ENCODE measurements around the gene NSD2.

The NSD2 gene

DNA sequence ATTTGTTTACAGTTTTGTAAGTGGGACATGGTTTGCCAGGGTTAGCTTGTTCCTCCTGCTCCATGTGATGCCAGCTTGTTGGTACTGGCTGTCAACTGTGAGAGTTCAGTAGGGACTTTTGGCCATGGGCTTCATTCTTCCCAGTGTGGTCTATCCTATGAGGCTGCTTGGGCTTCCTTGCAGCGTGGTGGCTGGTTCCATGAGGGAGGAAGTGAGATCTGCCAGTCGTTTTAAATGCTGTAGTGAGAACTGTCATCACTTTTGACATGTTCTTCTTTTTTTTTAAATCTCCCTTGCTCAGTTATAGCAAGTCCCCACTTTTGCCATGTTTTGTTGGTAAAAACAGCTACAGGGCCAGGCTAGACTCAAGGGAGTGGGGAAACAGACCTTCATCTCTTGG is 15.9 kb downstream of the NSD2 start:
- Histone ChIP-seq H3K4me3 (ENCODE audit: low read depth in 1 of 2, low read length in 2 of 2) (no peak overlapping the region), H3K36me3 (ENCODE audit: insufficient read depth, low read length) (no peaks in the 10 kb centered on the region), H3K9me3 (ENCODE audit: low read length) (no peaks in the 10 kb centered on the region), H3K27ac (ENCODE audit: low read depth, low read length) (no peak overlapping the region), H3K4me1 (ENCODE audit: insufficient read depth, low read length) (no peaks in the 10 kb centered on the region), H3K27me3 (ENCODE audit: control insufficient read depth in 1 of 2, insufficient read depth in 2 of 2, low read length in 2 of 2) (no peaks in the 10 kb centered on the region), H3K9ac (ENCODE audit: low read length) (no peak overlapping the region)

- no peaks in the 10 kb centered on the region for H3K4me1 ChIP-seq (ENCODE audit: insufficient read depth, low read length)
- H3K4me3 ChIP-seq (ENCODE audit: low read depth in 1 of 2, low read length in 2 of 2), result no peak overlapping the region
- no peak overlapping the region for H3K27ac ChIP-seq (ENCODE audit: low read depth, low read length)
- H3K9me3 ChIP-seq (ENCODE audit: low read length), result no peaks in the 10 kb centered on the region
- H3K36me3 ChIP-seq (ENCODE audit: insufficient read depth, low read length), result no peaks in the 10 kb centered on the region
- no peaks in the 10 kb centered on the region for H3K27me3 ChIP-seq (ENCODE audit: control insufficient read depth in 1 of 2, insufficient read depth in 2 of 2, low read length in 2 of 2)
- H3K9ac ChIP-seq (ENCODE audit: low read length), result no peak overlapping the region
These were observed 19.9 kb downstream of the NSD2 start for GRCh38 chr4:1890979-1891570.

- Histone ChIP-seq H3K4me3 (ENCODE audit: low read depth in 1 of 2, low read length in 2 of 2) (no peak overlapping the region), H3K9me3 (ENCODE audit: low read length) (no peaks in the 10 kb centered on the region), H3K36me3 (ENCODE audit: insufficient read depth, low read length) (peaks cover 3% of the 10 kb centered on the region), H3K27ac (ENCODE audit: low read depth, low read length) (no peak overlapping the region), H3K27me3 (ENCODE audit: control insufficient read depth in 1 of 2, insufficient read depth in 2 of 2, low read length in 2 of 2) (no peaks in the 10 kb centered on the region), H3K4me1 (ENCODE audit: insufficient read depth, low read length) (no peaks in the 10 kb centered on the region), H3K9ac (ENCODE audit: low read length) (no peak overlapping the region)
These were observed 24.9 kb downstream of the NSD2 start for GRCh38 chr4:1895971-1896657.

- H3K27ac ChIP-seq (ENCODE audit: low read depth, low read length), result no peak overlapping the region
- H3K9ac ChIP-seq (ENCODE audit: low read length), result no peak overlapping the region
- H3K36me3 ChIP-seq (ENCODE audit: insufficient read depth, low read length), result peaks cover 9% of the 10 kb centered on the region
- no peak overlapping the region for H3K4me3 ChIP-seq (ENCODE audit: low read depth in 1 of 2, low read length in 2 of 2)
- no peaks in the 10 kb centered on the region for H3K9me3 ChIP-seq (ENCODE audit: low read length)
- H3K4me1 ChIP-seq (ENCODE audit: insufficient read depth, low read length), result no peaks in the 10 kb centered on the region
- H3K27me3 ChIP-seq (ENCODE audit: control insufficient read depth in 1 of 2, insufficient read depth in 2 of 2, low read length in 2 of 2), result no peaks in the 10 kb centered on the region
These were observed 25.4 kb downstream of the NSD2 start for GRCh38 chr4:1896658-1896991.

DNA sequence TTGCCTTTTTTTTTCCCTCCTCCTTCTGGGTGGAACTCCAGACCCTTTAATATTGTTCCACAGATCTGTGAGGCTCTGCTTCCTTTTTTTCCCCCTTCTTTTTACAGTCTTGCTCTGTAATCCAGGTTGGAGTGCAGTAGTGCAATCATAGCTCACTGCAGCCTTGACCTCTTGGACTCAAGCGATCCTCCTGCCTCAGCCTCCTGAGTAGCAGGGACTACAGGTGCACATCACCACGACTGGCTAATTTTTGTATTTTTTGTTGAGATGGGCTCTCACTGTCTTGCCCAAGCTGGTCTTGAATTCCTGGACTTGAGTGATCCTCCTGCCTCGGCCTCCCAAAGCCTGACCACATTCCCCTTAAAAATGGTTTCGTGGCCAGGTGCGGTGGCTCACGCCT is 26.8 kb downstream of the NSD2 start:
- Histone ChIP-seq H3K4me3 (ENCODE audit: low read depth in 1 of 2, low read length in 2 of 2) (no peak overlapping the region), H3K27ac (ENCODE audit: low read depth, low read length) (no peak overlapping the region), H3K27me3 (ENCODE audit: control insufficient read depth in 1 of 2, insufficient read depth in 2 of 2, low read length in 2 of 2) (no peaks in the 10 kb centered on the region), H3K4me1 (ENCODE audit: insufficient read depth, low read length) (no peaks in the 10 kb centered on the region), H3K9ac (ENCODE audit: low read length) (no peak overlapping the region), H3K36me3 (ENCODE audit: insufficient read depth, low read length) (peaks cover 12% of the 10 kb centered on the region), H3K9me3 (ENCODE audit: low read length) (no peaks in the 10 kb centered on the region)

- Histone ChIP-seq H3K9me3 (ENCODE audit: low read length) (no peaks in the 10 kb centered on the region), H3K36me3 (ENCODE audit: insufficient read depth, low read length) (peaks cover 17% of the 10 kb centered on the region), H3K27me3 (ENCODE audit: control insufficient read depth in 1 of 2, insufficient read depth in 2 of 2, low read length in 2 of 2) (no peaks in the 10 kb centered on the region), H3K4me3 (ENCODE audit: low read depth in 1 of 2, low read length in 2 of 2) (no peak overlapping the region), H3K4me1 (ENCODE audit: insufficient read depth, low read length) (no peaks in the 10 kb centered on the region), H3K27ac (ENCODE audit: low read depth, low read length) (no peak overlapping the region), H3K9ac (ENCODE audit: low read length) (no peak overlapping the region)
These were observed 27.5 kb downstream of the NSD2 start for GRCh38 chr4:1898681-1899080.

GRCh38 chr4:1899149-1900086 is 28.2 kb downstream of the NSD2 start:
- no peaks in the 10 kb centered on the region for H3K9me3 ChIP-seq (ENCODE audit: low read length)
- no peak overlapping the region for H3K27ac ChIP-seq (ENCODE audit: low read depth, low read length)
- no peak overlapping the region for H3K4me3 ChIP-seq (ENCODE audit: low read depth in 1 of 2, low read length in 2 of 2)
- H3K4me1 ChIP-seq (ENCODE audit: insufficient read depth, low read length), result no peaks in the 10 kb centered on the region
- H3K36me3 ChIP-seq (ENCODE audit: insufficient read depth, low read length), result peaks cover 17% of the 10 kb centered on the region
- H3K9ac ChIP-seq (ENCODE audit: low read length), result no peak overlapping the region
- no peaks in the 10 kb centered on the region for H3K27me3 ChIP-seq (ENCODE audit: control insufficient read depth in 1 of 2, insufficient read depth in 2 of 2, low read length in 2 of 2)

GRCh38 chr4:1900087-1900433 is 28.9 kb downstream of the NSD2 start:
- H3K36me3 ChIP-seq (ENCODE audit: insufficient read depth, low read length), result peaks cover 17% of the 10 kb centered on the region

GRCh38 chr4:1900624-1901023 is 29.4 kb downstream of the NSD2 start:
- Histone ChIP-seq H3K4me1 (ENCODE audit: insufficient read depth, low read length) (no peaks in the 10 kb centered on the region), H3K4me3 (ENCODE audit: low read depth in 1 of 2, low read length in 2 of 2) (no peak overlapping the region), H3K36me3 (ENCODE audit: insufficient read depth, low read length) (peaks cover 23% of the 10 kb centered on the region), H3K27me3 (ENCODE audit: control insufficient read depth in 1 of 2, insufficient read depth in 2 of 2, low read length in 2 of 2) (no peaks in the 10 kb centered on the region), H3K27ac (ENCODE audit: low read depth, low read length) (no peak overlapping the region), H3K9ac (ENCODE audit: low read length) (no peak overlapping the region), H3K9me3 (ENCODE audit: low read length) (no peaks in the 10 kb centered on the region)

More at GRCh38 chr4:1900087-1900433, 28.9 kb downstream of the NSD2 start:
- Histone ChIP-seq H3K4me1 (ENCODE audit: insufficient read depth, low read length) (no peaks in the 10 kb centered on the region), H3K9ac (ENCODE audit: low read length) (no peak overlapping the region), H3K27me3 (ENCODE audit: control insufficient read depth in 1 of 2, insufficient read depth in 2 of 2, low read length in 2 of 2) (no peaks in the 10 kb centered on the region), H3K27ac (ENCODE audit: low read depth, low read length) (no peak overlapping the region), H3K9me3 (ENCODE audit: low read length) (no peaks in the 10 kb centered on the region), H3K4me3 (ENCODE audit: low read depth in 1 of 2, low read length in 2 of 2) (no peak overlapping the region)

DNA sequence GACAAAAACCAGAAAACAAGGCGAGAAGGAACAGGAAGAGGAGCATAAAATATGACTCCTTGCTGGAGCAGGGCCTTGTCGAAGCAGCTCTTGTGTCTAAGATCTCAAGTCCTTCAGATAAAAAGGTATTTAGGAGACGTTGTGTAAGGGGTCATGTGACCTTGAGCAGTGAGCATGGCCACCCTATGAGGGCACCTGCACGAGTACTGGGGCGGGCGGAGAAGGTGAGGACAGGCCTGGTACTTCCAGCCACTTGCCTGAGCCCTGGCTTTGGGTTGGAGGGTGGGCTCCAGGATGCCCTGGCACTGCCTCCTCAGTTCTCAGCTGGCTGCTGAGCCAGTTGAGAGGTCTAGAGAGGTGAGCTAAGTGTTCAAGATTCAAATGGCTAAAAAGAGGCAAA is 29.9 kb downstream of the NSD2 start:
- Histone ChIP-seq H3K9ac (ENCODE audit: low read length) (no peak overlapping the region), H3K9me3 (ENCODE audit: low read length) (no peaks in the 10 kb centered on the region), H3K27me3 (ENCODE audit: control insufficient read depth in 1 of 2, insufficient read depth in 2 of 2, low read length in 2 of 2) (no peaks in the 10 kb centered on the region), H3K4me3 (ENCODE audit: low read depth in 1 of 2, low read length in 2 of 2) (no peak overlapping the region), H3K27ac (ENCODE audit: low read depth, low read length) (no peak overlapping the region), H3K36me3 (ENCODE audit: insufficient read depth, low read length) (peaks cover 26% of the 10 kb centered on the region), H3K4me1 (ENCODE audit: insufficient read depth, low read length) (no peaks in the 10 kb centered on the region)

GRCh38 chr4:1902243-1902642 is 31.1 kb downstream of the NSD2 start:
- no peak overlapping the region for H3K27ac ChIP-seq (ENCODE audit: low read depth, low read length)

More at GRCh38 chr4:1902243-1902642, 31.1 kb downstream of the NSD2 start:
- no peak overlapping the region for H3K9ac ChIP-seq (ENCODE audit: low read length)
- no peaks in the 10 kb centered on the region for H3K9me3 ChIP-seq (ENCODE audit: low read length)
- no peaks in the 10 kb centered on the region for H3K27me3 ChIP-seq (ENCODE audit: control insufficient read depth in 1 of 2, insufficient read depth in 2 of 2, low read length in 2 of 2)
- peaks cover 26% of the 10 kb centered on the region for H3K36me3 ChIP-seq (ENCODE audit: insufficient read depth, low read length)
- no peak overlapping the region for H3K4me3 ChIP-seq (ENCODE audit: low read depth in 1 of 2, low read length in 2 of 2)
- no peaks in the 10 kb centered on the region for H3K4me1 ChIP-seq (ENCODE audit: insufficient read depth, low read length)
